Fibroblast of the aortic adventitia (primary cell): ENCODE results near the gene ZNHIT6. TPM values are rescaled to one million over a fixed set of nuclear protein-coding genes. Genes with fewer than 3 reads are reported as not detected.
A peak's percentile ranks its signal among the peaks of the same experiment; 100 is the strongest.

ENCODE experiments used
- DNase-seq: peaks from one replicate; pipeline ENCODE4 v3.0.0-alpha.2; 2010; ENCODE audit warnings: low read depth
- H3K4me3 ChIP-seq: 2 replicates; pipeline ENCODE4 v1.5.1; 2011; ENCODE audit warnings: low read depth, mild to moderate bottlenecking, control low read depth, low read length, moderate library complexity
- total RNA-seq: library from RNA; depleted of rRNA; stranded (reverse); fragments of >200 nt; gene quantifications from 2 replicates; pipeline ENCODE4 v1.2.3, GENCODE V29; 2012; ENCODE audit warnings: low replicate concordance
- TF ChIP-seq, protein P1 (sequence below): IDR thresholded peaks from 2 replicates; pipeline ENCODE4 v1.5.1; 2011; ENCODE audit warnings: mild to moderate bottlenecking, low read length, control low read depth, inconsistent platforms; ENCODE audit not compliant: insufficient read depth

ZNHIT6 gene
- total RNA-seq, 1 donor: 18.1 TPM

DNA sequence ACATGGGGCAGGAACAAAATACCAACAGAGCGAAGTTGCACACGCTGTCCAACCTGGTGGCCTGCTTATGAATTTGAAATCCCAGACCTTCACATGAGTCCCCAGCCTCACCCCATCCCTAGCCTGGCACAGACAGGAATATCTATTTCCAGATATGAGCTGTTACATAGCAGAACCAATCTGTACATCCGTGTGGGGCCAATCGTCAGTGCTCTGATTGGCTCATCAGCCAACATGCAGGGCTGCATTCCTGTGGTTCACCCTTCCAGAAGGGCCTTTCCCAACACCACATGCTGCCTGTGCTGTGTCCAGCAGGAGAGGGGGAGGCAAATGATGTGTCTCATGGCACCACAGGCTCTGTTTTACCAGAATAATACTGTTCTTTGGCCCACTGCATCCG, 96.4 kb downstream of the ZNHIT6 start:
- peak overlapping the region; percentile 9 for H3K4me3 ChIP-seq
- TF ChIP-seq, protein P1, sequence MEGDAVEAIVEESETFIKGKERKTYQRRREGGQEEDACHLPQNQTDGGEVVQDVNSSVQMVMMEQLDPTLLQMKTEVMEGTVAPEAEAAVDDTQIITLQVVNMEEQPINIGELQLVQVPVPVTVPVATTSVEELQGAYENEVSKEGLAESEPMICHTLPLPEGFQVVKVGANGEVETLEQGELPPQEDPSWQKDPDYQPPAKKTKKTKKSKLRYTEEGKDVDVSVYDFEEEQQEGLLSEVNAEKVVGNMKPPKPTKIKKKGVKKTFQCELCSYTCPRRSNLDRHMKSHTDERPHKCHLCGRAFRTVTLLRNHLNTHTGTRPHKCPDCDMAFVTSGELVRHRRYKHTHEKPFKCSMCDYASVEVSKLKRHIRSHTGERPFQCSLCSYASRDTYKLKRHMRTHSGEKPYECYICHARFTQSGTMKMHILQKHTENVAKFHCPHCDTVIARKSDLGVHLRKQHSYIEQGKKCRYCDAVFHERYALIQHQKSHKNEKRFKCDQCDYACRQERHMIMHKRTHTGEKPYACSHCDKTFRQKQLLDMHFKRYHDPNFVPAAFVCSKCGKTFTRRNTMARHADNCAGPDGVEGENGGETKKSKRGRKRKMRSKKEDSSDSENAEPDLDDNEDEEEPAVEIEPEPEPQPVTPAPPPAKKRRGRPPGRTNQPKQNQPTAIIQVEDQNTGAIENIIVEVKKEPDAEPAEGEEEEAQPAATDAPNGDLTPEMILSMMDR: no peak
- DNase-seq: peak; percentile 100

DNA sequence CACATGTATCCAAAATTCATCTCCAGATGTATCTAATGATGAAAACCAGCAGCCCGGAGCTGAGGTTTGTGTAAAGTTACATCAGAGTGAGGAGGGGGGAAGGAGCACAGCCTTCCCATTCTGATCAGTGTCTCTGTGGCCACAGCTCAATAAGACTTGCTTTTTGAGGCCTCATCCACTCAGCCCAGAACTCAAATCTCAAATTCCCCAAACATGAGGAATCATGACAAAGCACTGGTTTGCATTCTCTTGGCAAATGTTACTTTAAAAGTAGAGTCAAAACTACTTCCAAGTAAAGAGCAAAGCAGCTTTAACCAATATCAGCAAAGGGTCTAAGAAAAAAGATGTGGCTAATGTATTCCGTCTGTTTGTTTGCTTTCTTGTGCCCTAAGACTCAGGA, 96.8 kb downstream of the ZNHIT6 start:
- H3K4me3 ChIP-seq: no peak overlapping the region
- peak; percentile 98 for DNase-seq
- TF ChIP-seq, protein P1: no peak

DNA sequence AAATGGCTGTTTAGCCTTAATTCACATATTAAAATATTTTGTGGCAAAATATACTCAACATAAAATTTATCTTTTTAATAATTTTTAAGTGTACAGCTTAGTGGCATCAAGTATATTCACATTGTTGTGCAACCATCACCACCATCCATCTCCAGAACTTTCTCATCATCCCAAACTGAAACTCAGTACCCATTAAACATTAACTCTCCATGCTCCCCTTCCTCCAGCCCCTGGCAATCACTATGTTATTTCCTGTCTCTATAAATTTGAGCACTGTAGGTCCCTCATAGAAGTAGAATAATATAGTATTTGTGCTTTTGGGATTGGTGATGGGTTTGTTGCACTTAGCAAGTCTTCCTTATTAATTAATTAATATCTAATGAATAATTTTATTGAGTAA, 98.3 kb downstream of the ZNHIT6 start:
- no peak for DNase-seq
- no peak overlapping the region for H3K4me3 ChIP-seq
- TF ChIP-seq, protein P1: no peak

DNA sequence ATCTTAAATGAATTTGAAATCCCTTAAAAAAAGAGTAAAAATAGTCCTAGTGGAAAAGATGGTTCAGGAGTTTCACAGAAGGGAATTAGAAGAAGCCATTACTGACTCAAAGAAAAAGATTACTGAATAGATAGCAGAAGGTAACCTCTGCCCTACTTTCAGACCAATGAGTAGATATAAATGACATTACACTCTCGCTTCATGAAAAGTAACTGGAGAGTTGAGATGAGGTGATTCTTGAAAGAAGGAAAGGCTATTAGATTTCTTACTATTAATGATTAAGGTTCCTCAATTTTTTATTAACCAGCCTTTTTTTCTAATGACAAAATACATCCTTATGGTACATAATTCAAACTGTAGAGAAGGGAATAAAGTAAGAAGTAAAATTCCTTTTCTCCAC, 99.4 kb downstream of the ZNHIT6 start:
- TF ChIP-seq, protein P1: no peak
- DNase-seq: no peak

DNA sequence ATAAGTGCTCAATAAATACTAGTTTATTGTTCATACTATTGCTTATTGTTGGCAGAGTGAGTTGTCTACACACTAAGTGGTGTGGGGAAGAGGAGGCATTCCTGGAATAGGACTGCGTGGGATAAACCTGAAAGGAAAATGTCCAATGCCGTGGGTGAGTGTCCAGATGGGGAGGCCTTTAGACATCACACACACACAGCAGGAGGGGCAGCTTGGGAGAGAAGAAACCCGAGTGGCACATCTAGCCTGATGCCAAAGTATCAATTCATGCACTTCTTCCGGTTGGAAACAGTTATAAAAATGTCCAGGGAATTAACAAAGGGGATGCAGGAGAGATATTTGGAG, 100.3 kb downstream of the ZNHIT6 start:
- H3K4me3 ChIP-seq: no peak overlapping the region
- TF ChIP-seq, protein P1: no peak
- DNase-seq: no peak

More for the DNA sequence above, 99.4 kb downstream of the ZNHIT6 start:
- no peak overlapping the region for H3K4me3 ChIP-seq

DNA sequence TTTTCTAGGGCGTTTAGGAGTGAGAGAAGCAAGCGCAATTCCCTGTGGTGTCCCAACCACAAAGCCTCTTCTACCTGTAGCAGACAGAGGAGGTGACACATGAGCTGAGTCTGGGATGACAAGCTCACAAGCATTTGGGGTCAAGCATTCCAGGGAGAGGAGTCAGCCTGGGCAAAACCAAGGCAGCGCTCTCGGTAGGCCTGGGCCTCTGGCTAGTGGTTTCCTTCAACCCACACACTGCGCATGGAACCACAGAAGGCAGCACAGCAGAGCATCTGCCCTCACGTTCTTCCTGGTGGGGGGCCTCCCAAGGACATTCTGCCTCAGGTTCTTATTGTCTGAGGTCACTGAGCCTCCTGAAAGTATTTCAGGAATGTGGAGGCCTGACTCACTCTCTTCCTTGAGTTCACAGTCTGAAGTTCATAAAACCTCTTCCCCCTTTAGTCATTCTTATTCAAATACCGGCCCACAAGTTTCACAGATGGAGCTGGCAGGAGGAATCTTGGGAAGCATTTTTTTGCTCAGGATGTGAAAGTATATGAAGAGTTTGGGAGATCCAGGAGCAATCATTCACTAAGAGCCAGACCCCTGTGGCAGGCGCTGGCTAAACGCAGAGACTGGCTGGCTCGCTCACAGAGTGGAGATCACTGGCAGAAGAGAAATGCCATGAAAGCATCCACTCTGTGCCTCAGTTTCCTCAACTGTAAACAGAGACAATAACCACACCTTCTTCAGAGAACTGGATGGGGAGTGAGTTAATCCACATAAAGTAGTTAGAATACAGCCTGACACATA, 100.9 kb downstream of the ZNHIT6 start:
- peak; percentile 98 for DNase-seq
- TF ChIP-seq, protein P1: no peak
- no peak overlapping the region for H3K4me3 ChIP-seq

DNA sequence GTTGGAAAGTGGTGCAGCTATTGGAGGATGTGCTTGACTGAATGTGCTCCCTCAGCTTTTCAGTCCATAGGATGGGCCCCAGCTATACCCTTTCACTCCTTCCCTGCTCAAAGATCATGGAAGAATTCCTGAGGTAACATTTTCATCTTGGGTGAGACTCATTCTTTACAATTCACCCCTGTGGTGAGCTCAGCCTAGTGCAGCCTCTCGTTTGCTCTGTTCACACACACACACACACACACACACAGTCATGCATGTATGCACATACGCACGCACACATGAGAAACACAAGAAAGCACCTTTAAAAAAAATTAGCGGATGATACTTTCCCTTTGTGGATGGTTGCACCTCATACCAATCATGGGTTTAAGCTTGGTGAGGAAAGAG, 101.8 kb downstream of the ZNHIT6 start:
- TF ChIP-seq, protein P1: no peak
- no peak for DNase-seq
- H3K4me3 ChIP-seq: no peak overlapping the region
